Measurements from ENCODE around the gene TTC39B. TPM values are rescaled to one million over a fixed set of nuclear protein-coding genes. Genes with fewer than 3 reads are reported as not detected.

The TTC39B gene
- total RNA-seq, 1 experiment from 2014 or later: 2.4 TPM

DNA sequence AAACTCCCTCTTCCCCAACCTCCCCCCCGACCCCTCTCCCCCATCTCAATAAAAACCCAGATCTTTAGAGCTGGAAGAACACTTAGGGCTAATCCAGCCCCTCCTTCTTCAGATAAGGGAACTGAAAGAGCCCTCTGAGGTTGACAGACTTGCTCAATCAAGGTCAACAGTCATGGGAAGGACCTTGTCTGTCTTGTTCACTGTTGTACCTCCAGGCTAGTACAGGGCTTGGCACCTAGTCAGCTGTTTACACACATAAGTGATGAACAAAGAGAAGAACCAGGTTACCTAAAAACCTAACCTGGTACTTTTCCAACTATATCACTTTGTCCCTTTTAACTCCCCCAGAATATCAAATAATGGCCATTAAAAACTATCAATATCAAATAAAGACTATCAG lies 2.4 kb downstream of the TTC39B start:
- DNase-seq (ENCODE audit: low read depth): no peak

- no peak for DNase-seq (ENCODE audit: low read depth)
These were observed 6.8 kb downstream of the TTC39B start for GRCh38 chr9:15300218-15300617.

DNA sequence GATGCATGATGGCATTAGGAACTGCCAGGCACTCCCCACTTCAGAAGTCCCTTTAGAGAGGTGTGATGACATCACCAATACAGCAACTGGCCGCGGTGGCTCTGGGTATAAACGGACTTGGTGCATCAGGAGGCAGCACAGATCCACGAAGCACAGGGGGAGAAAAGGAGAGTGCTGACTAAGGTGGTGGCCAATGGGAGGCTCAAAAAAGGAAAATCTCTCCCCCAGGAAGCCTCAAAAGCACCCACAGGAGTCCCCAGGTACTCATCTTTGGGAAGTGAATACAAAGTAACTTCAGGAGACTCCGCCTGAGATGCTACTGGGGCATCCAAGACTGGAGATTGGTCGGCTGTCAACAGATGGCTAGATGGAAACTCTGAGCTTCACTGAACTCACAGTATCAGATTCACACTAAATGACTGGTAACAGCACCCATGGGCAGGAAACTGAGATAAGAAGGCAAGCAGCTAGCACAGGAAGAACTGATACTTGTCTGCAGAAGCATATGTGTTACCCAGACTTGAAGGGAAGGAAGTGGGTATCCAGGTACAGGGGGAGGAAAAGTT lies 7.6 kb downstream of the TTC39B start:
- DNase-seq (ENCODE audit: low read depth): no peak

DNA sequence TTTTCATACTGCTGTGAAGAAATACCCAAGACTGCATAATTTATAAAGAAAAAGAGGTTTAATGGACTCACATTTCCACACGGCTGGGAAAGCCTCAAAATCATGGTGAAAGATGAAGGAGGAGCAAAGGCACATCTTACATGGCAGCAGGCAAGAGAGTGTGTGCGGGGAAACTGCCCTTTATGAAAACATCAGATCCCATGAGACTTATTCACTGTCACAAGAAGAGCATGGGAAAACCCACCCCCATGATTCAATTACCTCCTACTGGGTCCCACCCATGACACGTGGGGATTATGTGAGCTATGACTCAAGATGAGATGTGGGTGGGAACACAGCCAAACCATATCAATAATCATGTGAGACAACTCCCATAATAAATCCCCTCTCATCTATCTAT lies 8.7 kb downstream of the TTC39B start:
- DNase-seq (ENCODE audit: low read depth): no peak

DNA sequence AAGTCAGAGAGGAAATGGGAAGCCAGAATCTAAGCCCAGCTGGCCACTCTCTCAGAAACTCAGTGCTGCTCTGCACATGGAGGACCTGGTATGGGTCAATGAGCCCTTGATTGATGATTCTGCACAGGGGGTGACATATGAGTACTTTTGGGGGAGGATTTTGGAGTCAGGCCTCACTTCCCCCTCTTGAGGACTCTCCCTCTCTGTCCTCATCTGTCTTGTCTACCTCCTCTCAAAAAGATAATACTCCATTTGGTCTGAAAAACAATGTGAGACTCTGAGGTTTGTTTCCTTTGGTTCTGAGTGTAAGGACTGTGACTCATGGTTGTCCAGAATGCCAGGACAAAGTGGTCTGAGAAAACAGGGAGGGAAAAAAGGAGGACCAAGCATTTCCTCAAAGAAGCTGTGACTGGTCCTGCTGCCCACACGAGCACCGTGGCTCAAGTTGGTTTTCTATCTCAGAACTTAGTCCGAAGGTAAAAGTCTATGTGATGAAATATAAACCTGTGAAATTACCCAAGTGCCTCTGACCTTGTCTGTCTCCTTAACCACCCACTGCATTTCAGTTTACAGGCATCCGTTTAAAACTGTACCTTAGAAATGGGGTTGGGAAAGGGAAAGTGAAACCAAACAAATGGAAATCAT lies 11.1 kb downstream of the TTC39B start:
- DNase-seq (ENCODE audit: low read depth): peak; percentile 75

GRCh38 chr9:15294604-15295003 lies 12.4 kb downstream of the TTC39B start:
- DNase-seq (ENCODE audit: low read depth): no peak

GRCh38 chr9:15293804-15294316 lies 13.2 kb downstream of the TTC39B start:
- DNase-seq (ENCODE audit: low read depth): no peak

- no peak for DNase-seq (ENCODE audit: low read depth)
These were observed 13.9 kb downstream of the TTC39B start for GRCh38 chr9:15293084-15293483.

DNA sequence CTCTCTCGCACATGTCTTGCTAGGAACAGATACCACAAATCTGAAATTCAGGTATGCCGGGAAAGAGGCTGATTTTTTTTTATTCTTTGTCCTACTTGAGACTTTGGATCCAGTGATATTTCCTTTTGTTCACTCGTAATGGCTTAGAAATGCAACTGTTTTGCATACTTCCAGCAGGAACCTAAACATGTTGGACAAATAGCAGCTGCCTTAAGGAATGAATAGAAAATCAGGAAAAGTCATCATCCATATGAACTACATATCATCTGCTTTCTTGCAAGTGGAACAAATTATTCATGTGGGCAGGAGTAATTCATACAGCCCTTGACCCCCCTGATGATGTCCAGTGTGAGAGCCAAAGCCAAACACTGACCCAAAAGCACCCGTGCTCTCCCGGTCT lies 17.4 kb downstream of the TTC39B start:
- DNase-seq (ENCODE audit: low read depth): no peak

- no peak for DNase-seq (ENCODE audit: low read depth)
These were observed 19.7 kb downstream of the TTC39B start for GRCh38 chr9:15287309-15287708.

- no peak for DNase-seq (ENCODE audit: low read depth)
These were observed 20.7 kb downstream of the TTC39B start for GRCh38 chr9:15286161-15286821.

- DNase-seq (ENCODE audit: low read depth): no peak
These were observed 24.3 kb downstream of the TTC39B start for GRCh38 chr9:15282567-15283285.

DNA sequence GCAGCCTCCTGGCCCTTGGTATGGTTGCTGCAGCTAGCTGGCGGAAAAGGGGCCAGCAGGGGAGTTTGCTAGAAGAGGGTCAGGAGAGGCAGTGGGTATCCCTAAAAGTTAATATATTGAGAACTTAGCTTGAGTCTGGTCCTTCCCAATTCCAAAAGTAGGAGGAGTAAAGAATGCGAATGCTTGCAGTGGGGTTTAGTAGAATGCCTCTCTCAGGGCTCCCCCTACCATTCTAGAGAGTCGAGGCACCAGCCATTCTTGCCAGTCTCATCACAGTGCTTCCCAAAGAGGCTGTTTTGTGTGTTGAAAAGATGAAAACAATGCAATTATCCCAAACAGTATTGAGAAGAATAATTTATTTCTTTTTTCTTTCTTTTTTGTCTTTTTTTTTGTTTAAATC lies 26.4 kb downstream of the TTC39B start:
- DNase-seq (ENCODE audit: low read depth): no peak

DNA sequence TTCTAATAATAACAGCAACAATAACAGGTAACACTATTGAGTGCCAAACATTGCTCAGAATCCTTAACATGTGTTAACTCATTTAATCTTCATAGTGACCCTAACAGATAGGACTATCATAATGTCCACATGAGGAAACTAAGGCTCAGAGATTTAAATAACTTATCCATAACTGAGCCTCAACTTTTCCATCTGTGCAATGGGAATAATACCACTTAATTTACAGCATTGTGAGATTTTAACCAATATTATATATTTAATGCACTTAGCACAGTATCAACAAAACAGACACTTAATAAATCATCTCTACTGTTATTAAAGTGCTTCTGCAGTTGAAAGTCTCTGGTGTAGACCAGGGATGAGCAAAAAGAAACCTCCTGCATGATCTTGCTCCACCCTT lies 28.2 kb downstream of the TTC39B start:
- no peak for DNase-seq (ENCODE audit: low read depth)

- DNase-seq (ENCODE audit: low read depth): no peak
These were observed 28.8 kb downstream of the TTC39B start for GRCh38 chr9:15278091-15278687.

DNA sequence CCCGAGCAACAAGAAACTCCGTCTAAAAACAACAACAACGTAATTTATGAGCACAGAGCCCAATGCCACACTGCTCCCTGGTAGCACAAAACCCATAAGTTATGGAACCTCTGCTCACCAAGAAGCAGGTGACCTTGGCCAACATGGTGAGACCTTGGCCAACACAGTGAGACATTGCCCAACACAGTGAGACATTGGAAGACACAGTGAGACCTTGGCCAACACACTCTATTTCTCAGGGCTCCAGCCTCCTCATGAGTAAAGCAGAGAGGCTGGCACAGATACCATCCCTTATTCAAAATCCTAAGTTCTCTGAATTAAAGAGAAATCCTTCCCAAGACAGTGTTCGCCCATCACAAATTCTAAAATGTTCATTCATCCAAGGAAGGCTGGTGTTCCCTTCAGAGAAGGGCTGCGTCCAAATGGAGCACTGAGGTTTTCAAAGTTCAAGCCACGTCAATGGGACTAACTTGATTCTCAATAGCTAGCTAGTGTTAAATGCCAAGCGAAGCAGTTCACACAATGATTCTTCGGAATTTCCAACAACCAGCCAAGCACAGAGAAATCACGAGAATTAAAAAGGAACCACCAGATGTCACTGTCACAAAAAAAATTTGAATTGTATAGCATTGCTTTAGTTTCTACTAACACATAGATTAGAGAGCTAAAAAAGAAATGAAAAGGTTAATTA lies 29.5 kb downstream of the TTC39B start:
- peak; percentile 19 for DNase-seq (ENCODE audit: low read depth)

- DNase-seq (ENCODE audit: low read depth): no peak
These were observed 30.6 kb downstream of the TTC39B start for GRCh38 chr9:15276328-15276938.

- no peak for DNase-seq (ENCODE audit: low read depth)
These were observed 32.6 kb downstream of the TTC39B start for GRCh38 chr9:15274425-15274824.

DNA sequence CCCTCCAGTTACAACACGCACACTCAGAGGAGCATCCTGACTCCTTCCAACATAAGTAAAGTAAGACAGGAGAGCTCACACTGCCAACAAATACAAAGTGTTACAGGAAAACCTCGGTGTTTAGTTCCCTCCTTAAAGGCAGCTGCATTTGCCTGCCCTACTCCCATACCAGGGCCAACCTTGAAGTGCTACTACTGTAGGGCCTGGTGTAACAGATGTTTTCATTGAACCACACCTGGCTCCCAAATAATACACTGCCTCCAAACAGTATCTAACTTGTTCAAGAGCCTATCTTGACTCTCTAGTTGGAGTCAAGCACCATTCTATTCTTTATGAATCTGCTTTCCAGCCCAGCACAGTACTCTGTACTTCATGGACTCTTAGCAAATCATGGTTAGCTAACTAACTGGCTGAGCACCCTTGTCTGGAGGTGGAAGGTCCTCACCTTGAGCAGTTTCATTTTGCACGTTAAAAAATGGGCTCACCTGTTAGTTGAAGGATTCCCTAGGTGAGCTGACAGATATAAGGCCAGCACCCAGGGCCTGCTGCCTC lies 34.6 kb downstream of the TTC39B start:
- DNase-seq (ENCODE audit: low read depth): no peak

- no peak for DNase-seq (ENCODE audit: low read depth)
These were observed 35.6 kb downstream of the TTC39B start for GRCh38 chr9:15271403-15271802.

GRCh38 chr9:15268782-15269181 lies 38.2 kb downstream of the TTC39B start:
- DNase-seq (ENCODE audit: low read depth): peak; percentile 1
